ENCODE results near the gene MBD3. TPM values are rescaled to one million over a fixed set of nuclear protein-coding genes. Genes with fewer than 3 reads are reported as not detected.

Gene MBD3
- total RNA-seq, 4 donors from 2014 or later: 53.2 to 87.9 (median 69.0) TPM

GRCh38 chr19:1579222-1579621 lies 13.4 kb downstream of the MBD3 start:
- no peaks in the 10 kb centered on the region for H3K9me3 ChIP-seq
- H3K27me3 ChIP-seq: no peaks in the 10 kb centered on the region

GRCh38 chr19:1577929-1578618 lies 14.6 kb downstream of the MBD3 start:
- Histone ChIP-seq H3K36me3 (peaks cover 67% of the 10 kb centered on the region), H3K4me1 (no peaks in the 10 kb centered on the region), H3K27me3 (no peaks in the 10 kb centered on the region), H3K27ac (no peak overlapping the region), H3K9me3 (no peaks in the 10 kb centered on the region), H3K4me3 (no peak overlapping the region)
- no peak for TF ChIP-seq POLR2A (IDR thresholded peaks at IDR 0.05)
- no peak for TF ChIP-seq EP300 (IDR thresholded peaks at IDR 0.05)
- no peak for TF ChIP-seq POLR2AphosphoS5 (IDR thresholded peaks at IDR 0.05)
- TF ChIP-seq CTCF (IDR thresholded peaks at IDR 0.05): no peak
- no peak for DNase-seq (ENCODE audit: low spot score in 2 of 2)
- WGBS: 91% methylated on average over 44 of the region's 49 CpGs

More at GRCh38 chr19:1579222-1579621, 13.4 kb downstream of the MBD3 start:
- peaks cover 77% of the 10 kb centered on the region for H3K36me3 ChIP-seq
- no peak for DNase-seq (ENCODE audit: low spot score in 2 of 2)
- H3K4me1 ChIP-seq: no peaks in the 10 kb centered on the region
- WGBS: 96% methylated on average over 20 of the region's 20 CpGs
- no peak overlapping the region for H3K27ac ChIP-seq
- no peak overlapping the region for H3K4me3 ChIP-seq
- no peak for TF ChIP-seq CTCF (IDR thresholded peaks at IDR 0.05)
- TF ChIP-seq POLR2AphosphoS5 (IDR thresholded peaks at IDR 0.05): no peak
- TF ChIP-seq EP300 (IDR thresholded peaks at IDR 0.05): no peak
- no peak for TF ChIP-seq POLR2A (IDR thresholded peaks at IDR 0.05)

GRCh38 chr19:1577090-1577928 lies 15.4 kb downstream of the MBD3 start:
- TF ChIP-seq CTCF (IDR thresholded peaks at IDR 0.05): no peak
- TF ChIP-seq EP300 (IDR thresholded peaks at IDR 0.05): no peak
- TF ChIP-seq POLR2A (IDR thresholded peaks at IDR 0.05): no peak
- no peak for TF ChIP-seq POLR2AphosphoS5 (IDR thresholded peaks at IDR 0.05)
- Histone ChIP-seq H3K4me1 (no peaks in the 10 kb centered on the region), H3K27ac (no peak overlapping the region), H3K4me3 (no peak overlapping the region), H3K9me3 (no peaks in the 10 kb centered on the region), H3K36me3 (peaks cover 60% of the 10 kb centered on the region), H3K27me3 (no peaks in the 10 kb centered on the region)
- DNase-seq (ENCODE audit: low spot score in 2 of 2): no peak
- 79% methylated on average over 27 of the region's 41 CpGs for WGBS

- WGBS: 90% methylated on average over 10 of the region's 30 CpGs
- Histone ChIP-seq H3K9me3 (no peaks in the 10 kb centered on the region), H3K4me3 (no peak overlapping the region), H3K4me1 (no peaks in the 10 kb centered on the region), H3K27ac (no peak overlapping the region), H3K27me3 (no peaks in the 10 kb centered on the region), H3K36me3 (peaks cover 51% of the 10 kb centered on the region)
- DNase-seq (ENCODE audit: low spot score in 2 of 2): no peak
- TF ChIP-seq EP300 (IDR thresholded peaks at IDR 0.05): no peak
- TF ChIP-seq POLR2A (IDR thresholded peaks at IDR 0.05): no peak
- TF ChIP-seq CTCF (IDR thresholded peaks at IDR 0.05): no peak
Measured at GRCh38 chr19:1576242-1577089, 16.2 kb downstream of the MBD3 start.
